Natural killer cell (primary cell): ENCODE results near the gene POLR2A. TPM values are rescaled to one million over a fixed set of nuclear protein-coding genes. Genes with fewer than 3 reads are reported as not detected.
"Not testable (repeated sequence)": the region's sequence is repeated elsewhere in the genome, so short reads cannot be mapped to it uniquely, and the experiment has no call there.

Experiments used
- ATAC-seq, 3 donors: fragments of 150-1000 bp in 2 of 3; fragments of 200-7000 bp in 1 of 3; cut with Tn5 transposase; 1 replicate in 1 of 3; 2 replicates in 2 of 3; pipeline ENCODE4 v1.10.0; 2021; ENCODE audit warnings: mild to moderate bottlenecking in 2 of 3, moderate library complexity in 2 of 3
- DNase-seq, 2 donors: peaks; one replicate each; pipeline versions ENCODE4 v3.0.0 to v3.0.0-alpha.2; 2013 to 2021; ENCODE audit warnings: mixed read lengths in 1 of 2
- H3K27ac ChIP-seq: one replicate; pipeline ENCODE4 v1.5.1; 2013; ENCODE audit warnings: mild to moderate bottlenecking, low read length
- H3K27me3 ChIP-seq: one replicate; pipeline ENCODE4 v1.6.1; 2013; ENCODE audit warnings: low read length; ENCODE audit not compliant: control insufficient read depth, insufficient read depth
- H3K36me3 ChIP-seq: one replicate; pipeline ENCODE4 v1.6.1; 2013; ENCODE audit warnings: low read length; ENCODE audit not compliant: control insufficient read depth, insufficient read depth
- H3K4me1 ChIP-seq: one replicate; pipeline ENCODE4 v1.6.1; 2013; ENCODE audit warnings: low read length; ENCODE audit not compliant: control insufficient read depth, insufficient read depth
- H3K4me3 ChIP-seq: one replicate; pipeline ENCODE4 v1.5.1; 2013; ENCODE audit warnings: low read length
- H3K9me3 ChIP-seq: one replicate; pipeline ENCODE4 v1.6.1; 2013; ENCODE audit warnings: low read length; ENCODE audit not compliant: control insufficient read depth, insufficient read depth
- H3K27ac Mint-ChIP-seq, 2 donors: one replicate each; pipeline ENCODE4 v1.8.0; 2022; ENCODE audit warnings: mild to moderate bottlenecking in 2 of 2, mixed read lengths in 2 of 2, moderate library complexity in 1 of 2
- H3K27me3 Mint-ChIP-seq, 2 donors: one replicate each; pipeline ENCODE4 v1.8.0; 2022; ENCODE audit warnings: low read depth in 2 of 2, mixed read lengths in 2 of 2
- H3K36me3 Mint-ChIP-seq: one replicate; pipeline ENCODE4 v1.8.0; 2022; ENCODE audit warnings: mixed read lengths
- H3K4me1 Mint-ChIP-seq, 2 donors: one replicate each; pipeline ENCODE4 v1.8.0; 2022; ENCODE audit warnings: mixed read lengths in 2 of 2
- H3K4me3 Mint-ChIP-seq: one replicate; pipeline ENCODE4 v1.8.0; 2022; ENCODE audit warnings: mild to moderate bottlenecking, moderate library complexity, mixed read lengths
- H3K9me3 Mint-ChIP-seq, 2 donors: one replicate each; pipeline ENCODE4 v1.8.0; 2022; ENCODE audit warnings: mixed read lengths in 2 of 2
- WGBS: methylation state at CpG from one replicate; pipeline ENCODE4 v1.1.7; 2013; ENCODE audit warnings: missing lambda C conversion rate; ENCODE audit not compliant: insufficient coverage; 5-methylcytosine and 5-hydroxymethylcytosine counted together
- intact Hi-C: fragments of 100-400 bp; cut with micrococcal nuclease; formaldehyde crosslinking; loops from one replicate; pipeline ENCODE4 v1.14.2; 2022
- total RNA-seq, 4 donors: library from RNA; stranded (reverse); fragments of 120-200 nt in 1 of 4; gene quantifications; one replicate each; pipeline versions ENCODE4 v1.2.3 to v1.2.4, GENCODE V29; 2013 to 2022
- TF ChIP-seq, protein P1 (sequence below): fragments of 200-600 bp; IDR thresholded peaks from one replicate; pipeline ENCODE4 v1.8.0; 2022; ENCODE audit warnings: antibody characterized with exemption

POLR2A gene
- total RNA-seq, 3 donors from 2014 or later (not counting 1 experiment from before 2014, with no cell fraction given) = 515 to 879 (median 524) TPM

DNA sequence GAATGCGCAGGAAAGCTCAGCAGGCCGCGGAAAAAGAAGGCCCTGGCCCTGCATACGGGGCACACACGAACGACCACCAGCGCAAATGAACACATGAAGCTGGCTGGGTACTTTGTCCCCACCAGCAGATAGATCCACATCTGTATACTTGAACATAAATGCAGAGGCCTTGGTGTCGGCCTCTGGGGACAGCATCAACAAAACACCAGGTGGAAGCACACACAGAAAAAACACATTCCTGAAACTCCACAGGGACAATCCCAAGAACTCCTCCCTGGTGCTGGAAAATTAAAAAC lies 4.1 kb upstream of the POLR2A start:
- no peaks in the 10 kb centered on the region for H3K27me3 ChIP-seq
- no peaks in the 10 kb centered on the region for H3K27me3 Mint-ChIP-seq
- H3K4me3 Mint-ChIP-seq = peak overlapping the region; percentile 87
- intact Hi-C loops = loop anchor here (5.0 kb wide), 2 partner anchors 228 to 362 kb away; partner anchors contain the start of genes CTDNEP1 and ELP5
- H3K27ac ChIP-seq = peak overlapping the region; percentile 87
- peak overlapping the region; percentile 100 for H3K27ac Mint-ChIP-seq
- H3K9me3 Mint-ChIP-seq = no peaks in the 10 kb centered on the region
- H3K4me1 Mint-ChIP-seq = peaks cover 77 to 91% of the 10 kb centered on the region in 2 donors
- H3K4me1 ChIP-seq = peaks cover 64% of the 10 kb centered on the region
- H3K36me3 Mint-ChIP-seq = no peaks in the 10 kb centered on the region
- ATAC-seq (no peak), DNase-seq (no peak)
- peak overlapping the region; percentile 40 for H3K4me3 ChIP-seq
- 9% methylated on average over 8 of the region's 8 CpGs for WGBS
- H3K36me3 ChIP-seq = no peaks in the 10 kb centered on the region
- TF ChIP-seq, protein P1, sequence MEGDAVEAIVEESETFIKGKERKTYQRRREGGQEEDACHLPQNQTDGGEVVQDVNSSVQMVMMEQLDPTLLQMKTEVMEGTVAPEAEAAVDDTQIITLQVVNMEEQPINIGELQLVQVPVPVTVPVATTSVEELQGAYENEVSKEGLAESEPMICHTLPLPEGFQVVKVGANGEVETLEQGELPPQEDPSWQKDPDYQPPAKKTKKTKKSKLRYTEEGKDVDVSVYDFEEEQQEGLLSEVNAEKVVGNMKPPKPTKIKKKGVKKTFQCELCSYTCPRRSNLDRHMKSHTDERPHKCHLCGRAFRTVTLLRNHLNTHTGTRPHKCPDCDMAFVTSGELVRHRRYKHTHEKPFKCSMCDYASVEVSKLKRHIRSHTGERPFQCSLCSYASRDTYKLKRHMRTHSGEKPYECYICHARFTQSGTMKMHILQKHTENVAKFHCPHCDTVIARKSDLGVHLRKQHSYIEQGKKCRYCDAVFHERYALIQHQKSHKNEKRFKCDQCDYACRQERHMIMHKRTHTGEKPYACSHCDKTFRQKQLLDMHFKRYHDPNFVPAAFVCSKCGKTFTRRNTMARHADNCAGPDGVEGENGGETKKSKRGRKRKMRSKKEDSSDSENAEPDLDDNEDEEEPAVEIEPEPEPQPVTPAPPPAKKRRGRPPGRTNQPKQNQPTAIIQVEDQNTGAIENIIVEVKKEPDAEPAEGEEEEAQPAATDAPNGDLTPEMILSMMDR = no peak
- H3K9me3 ChIP-seq = no peaks in the 10 kb centered on the region

DNA sequence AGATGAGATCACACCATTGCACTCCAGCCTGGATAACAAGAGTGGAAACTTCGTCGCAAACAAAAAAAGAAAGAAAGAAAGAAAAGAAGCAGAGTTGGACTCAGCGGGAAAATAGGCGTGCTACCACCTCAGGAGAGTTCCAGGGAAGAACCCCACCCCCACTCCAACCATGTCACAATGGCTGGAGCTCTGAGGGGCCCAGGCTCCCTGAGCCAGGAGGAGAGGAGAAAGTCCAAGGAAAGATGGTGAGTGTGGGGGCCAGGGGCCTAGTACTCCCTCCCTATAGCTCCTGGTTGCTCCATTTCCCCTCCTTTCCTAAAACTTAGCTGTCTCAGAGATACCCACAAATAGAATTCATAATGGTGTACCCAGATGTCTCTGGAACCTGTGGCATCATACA lies 2.9 kb upstream of the POLR2A start, which contains the start of gene SLC35G6:
Gene SLC35G6 (plus strand): TSS at position 172 of the 400 bp plus-strand sequence. CDS start 71 bp downstream, at position 243.
- not testable (repeated sequence) for H3K9me3 ChIP-seq, H3K9me3 Mint-ChIP-seq, ATAC-seq, H3K27me3 ChIP-seq, H3K36me3 ChIP-seq, H3K27me3 Mint-ChIP-seq, DNase-seq, H3K36me3 Mint-ChIP-seq, H3K4me3 ChIP-seq
- Mint-ChIP-seq H3K4me1 (peaks cover 75 to 88% of the 10 kb centered on the region in 2 donors), H3K27ac (peak within 1 kb of the TSS; percentile 100), H3K4me3 (peak within 1 kb of the TSS; percentile 87)
- Histone ChIP-seq H3K27ac (peak within 1 kb of the TSS; percentile 87), H3K4me1 (peaks cover 64% of the 10 kb centered on the region)
- intact Hi-C loops = loop anchor here (5.0 kb wide), 2 partner anchors 229 to 361 kb away; partner anchors contain the start of genes CTDNEP1 and ELP5
- WGBS = 92% methylated on average over 2 of the region's 4 CpGs

DNA sequence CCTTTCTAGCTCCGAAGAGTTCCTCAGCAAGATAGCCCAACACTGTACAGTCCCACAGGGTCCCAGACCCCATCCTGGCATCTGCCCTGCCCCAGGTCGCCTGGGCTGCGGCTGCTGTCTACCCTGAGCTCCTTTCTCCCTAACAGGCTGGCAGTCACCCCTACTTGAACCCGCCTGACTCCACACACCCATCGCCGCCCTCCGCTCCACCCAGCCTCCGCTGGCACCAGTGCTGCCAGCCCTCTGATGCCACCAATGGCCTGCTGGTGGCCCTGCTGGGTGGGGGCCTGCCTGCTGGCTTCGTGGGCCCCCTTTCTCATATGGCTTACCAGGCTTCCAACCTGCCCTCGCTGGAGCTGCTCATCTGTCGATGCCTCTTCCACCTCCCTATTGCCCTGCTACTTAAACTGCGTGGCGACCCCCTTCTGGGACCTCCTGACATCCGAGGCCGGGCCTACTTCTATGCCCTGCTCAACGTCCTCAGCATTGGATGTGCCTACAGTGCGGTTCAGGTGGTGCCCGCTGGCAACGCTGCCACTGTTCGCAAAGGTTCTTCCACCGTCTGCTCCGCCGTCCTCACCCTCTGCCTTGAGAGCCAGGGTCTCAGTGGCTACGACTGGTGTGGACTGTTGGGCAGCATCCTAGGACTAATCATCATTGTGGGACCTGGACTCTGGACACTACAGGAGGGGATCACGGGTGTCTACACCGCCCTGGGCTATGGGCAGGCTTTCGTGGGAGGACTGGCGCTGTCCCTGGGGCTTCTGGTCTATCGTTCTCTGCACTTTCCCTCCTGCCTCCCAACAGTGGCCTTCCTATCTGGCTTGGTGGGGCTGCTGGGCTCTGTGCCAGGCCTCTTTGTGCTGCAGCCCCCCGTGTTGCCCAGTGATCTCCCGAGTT lies 2.1 kb upstream of the POLR2A start:
- H3K36me3 ChIP-seq, DNase-seq, H3K4me3 ChIP-seq, H3K36me3 Mint-ChIP-seq, ATAC-seq, H3K27me3 ChIP-seq, H3K9me3 ChIP-seq, H3K27me3 Mint-ChIP-seq, H3K27ac ChIP-seq, H3K9me3 Mint-ChIP-seq: not testable (repeated sequence)
- peak overlapping the region; percentile 100 for H3K4me3 Mint-ChIP-seq
- intact Hi-C loops = loop anchor here (5.0 kb wide), 2 partner anchors 230 to 360 kb away; partner anchors contain the start of genes CTDNEP1 and ELP5
- H3K27ac Mint-ChIP-seq = peak overlapping the region; percentile 100
- H3K4me1 Mint-ChIP-seq = peaks cover 73 to 85% of the 10 kb centered on the region in 2 donors
- 94% methylated on average over 28 of the region's 31 CpGs for WGBS
- peaks cover 59% of the 10 kb centered on the region for H3K4me1 ChIP-seq

- H3K27ac Mint-ChIP-seq = peak overlapping the region; percentile 100
- not testable (repeated sequence) for H3K27me3 ChIP-seq, H3K36me3 ChIP-seq, H3K9me3 ChIP-seq, H3K27me3 Mint-ChIP-seq, DNase-seq, H3K36me3 Mint-ChIP-seq, ATAC-seq, H3K9me3 Mint-ChIP-seq
- Histone ChIP-seq H3K27ac (peak overlapping the region; percentile 96), H3K4me1 (peaks cover 55% of the 10 kb centered on the region), H3K4me3 (peak overlapping the region; percentile 81)
- peak overlapping the region; percentile 100 for H3K4me3 Mint-ChIP-seq
- intact Hi-C loops = loop anchor here (5.0 kb wide), 2 partner anchors 230 to 360 kb away; partner anchors contain the start of genes CTDNEP1 and ELP5
- WGBS = 84% methylated on average over 6 of the region's 6 CpGs
- H3K4me1 Mint-ChIP-seq = peaks cover 73 to 85% of the 10 kb centered on the region in 2 donors
Observed at GRCh38 chr17:7482742-7483088, 1.5 kb upstream of the POLR2A start.
